A673 (cell line): ENCODE measurements around the gene PCDHGB4. TPM values are rescaled to one million over a fixed set of nuclear protein-coding genes. Genes with fewer than 3 reads are reported as not detected.
"Not testable (repeated sequence)": the region's sequence is repeated elsewhere in the genome, so short reads cannot be mapped to it uniquely, and the experiment has no call there.

Experiments
- Bru-seq: library from RNA; stranded (reverse); fragments of 400-500 nt; gene quantifications from one replicate; lab custom pipeline; 2021; lab: Mats Ljungman, UMichigan
- BruChase-seq, 2 experiments: library from RNA; stranded (reverse); fragments of 400-500 nt; gene quantifications; one replicate each; lab custom pipeline; 2021; lab: Mats Ljungman, UMichigan
- BruUV-seq: library from RNA; stranded (reverse); fragments of 400-500 nt; replicated peaks from 2 replicates; lab custom pipeline; 2021; lab: Mats Ljungman, UMichigan
- CTCF ChIA-PET: fragments of 300-600 bp; sonication (Branson Sonifier 250); formaldehyde crosslinking; loops from one replicate; lab custom pipeline; 2022; ENCODE audit warnings: antibody characterized with exemption; lab: Charles Lee
- POLR2A ChIA-PET: fragments of 300-600 bp; sonication (Branson Sonifier 250); formaldehyde crosslinking; loops from one replicate; lab custom pipeline; 2022; ENCODE audit warnings: antibody characterized with exemption; ENCODE audit not compliant: low non-redundant PET; lab: Charles Lee
- DNase-seq: peaks from one replicate; pipeline ENCODE4 v3.0.0-alpha.2; 2015; ENCODE audit warnings: low spot score
- H3K27ac ChIP-seq: fragments of 200-600 bp; sonication (generic); 2 replicates; pipeline ENCODE4 v1.5.1; 2016; ENCODE audit warnings: mixed run types, low read depth, mild to moderate bottlenecking, mixed read lengths, antibody characterized with exemption, low read length; ENCODE audit not compliant: poor library complexity, severe bottlenecking
- H3K27me3 ChIP-seq: fragments of 200-600 bp; sonication (generic); replicated peaks from 2 replicates; pipeline ENCODE4 v1.6.1; 2017; ENCODE audit warnings: mixed run types, low read depth, mild to moderate bottlenecking, mixed read lengths, antibody characterized with exemption, low read length; ENCODE audit not compliant: insufficient read depth, poor library complexity
- H3K36me3 ChIP-seq: fragments of 200-600 bp; sonication (generic); 2 replicates; pipeline ENCODE4 v1.6.1; 2016; ENCODE audit warnings: mixed run types, mild to moderate bottlenecking, mixed read lengths, antibody characterized with exemption, low read length; ENCODE audit not compliant: insufficient read depth, poor library complexity, severe bottlenecking
- H3K4me1 ChIP-seq: fragments of 200-600 bp; sonication (generic); 2 replicates; pipeline ENCODE4 v1.6.1; 2017; ENCODE audit warnings: mixed run types, mild to moderate bottlenecking, mixed read lengths, antibody characterized with exemption, low read length; ENCODE audit not compliant: insufficient read depth, poor library complexity, severe bottlenecking
- H3K4me3 ChIP-seq: fragments of 200-600 bp; sonication (generic); 2 replicates; pipeline ENCODE4 v1.5.1; 2016; ENCODE audit warnings: low read depth, mixed run types, mild to moderate bottlenecking, mixed read lengths, low read length; ENCODE audit not compliant: poor library complexity, severe bottlenecking
- H3K9me3 ChIP-seq: fragments of 200-600 bp; sonication (generic); 2 replicates; pipeline ENCODE4 v1.6.1; 2016; ENCODE audit warnings: mixed run types, low read depth, mild to moderate bottlenecking, mixed read lengths, antibody characterized with exemption, low read length; ENCODE audit not compliant: poor library complexity, severe bottlenecking
- EZH2 ChIP-seq: fragments of 200-600 bp; sonication (generic); IDR thresholded peaks from 2 replicates; pipeline ENCODE4 v1.6.1; 2017; ENCODE audit warnings: borderline replicate concordance, low read depth, mild to moderate bottlenecking, mixed read lengths, antibody characterized with exemption, low read length; ENCODE audit not compliant: poor library complexity, severe bottlenecking
- intact Hi-C: fragments of 100-400 bp; cut with micrococcal nuclease; formaldehyde crosslinking; loops from one replicate; pipeline ENCODE4 v1.10.0; 2022; ENCODE audit not compliant: unreplicated experiment
- long read RNA-seq: library from polyadenylated mRNA; stranded (forward); transcript quantifications from one replicate; pipeline ENCODE4 v2.0.0, GENCODE V29; 2022
- total RNA-seq: library from RNA; stranded (reverse); gene quantifications from 2 replicates; pipeline ENCODE4 v1.2.3, GENCODE V29; 2021
- TF ChIP-seq, protein P1 (sequence below): fragments of 300-800, 200-600 bp; sonication (generic); conservative IDR thresholded peaks from 2 replicates; pipeline ENCODE4 v1.5.1; 2017; ENCODE audit warnings: low read depth, mild to moderate bottlenecking, antibody characterized with exemption, low read length, moderate library complexity, mixed read lengths

Gene PCDHGB4
- total RNA-seq (2.5 and 3.3 TPM in 2 replicates), Bru-seq, nascent RNA (percentile 71 among the genes with signal in this experiment), BruChase-seq, experiment 1, labeled RNA remaining after a 2-hour chase (percentile 86 among the genes with signal in this experiment), BruChase-seq, experiment 2, labeled RNA remaining after a 6-hour chase (percentile 80 among the genes with signal in this experiment)
- long read RNA-seq, full-length matches to known transcripts, result 1 of 1 reads
- long read RNA-seq, partial matches to known transcripts, result 0 of 1 reads
- long read RNA-seq, other reads (novel, unspliced or antisense), result 0 of 1 reads

DNA sequence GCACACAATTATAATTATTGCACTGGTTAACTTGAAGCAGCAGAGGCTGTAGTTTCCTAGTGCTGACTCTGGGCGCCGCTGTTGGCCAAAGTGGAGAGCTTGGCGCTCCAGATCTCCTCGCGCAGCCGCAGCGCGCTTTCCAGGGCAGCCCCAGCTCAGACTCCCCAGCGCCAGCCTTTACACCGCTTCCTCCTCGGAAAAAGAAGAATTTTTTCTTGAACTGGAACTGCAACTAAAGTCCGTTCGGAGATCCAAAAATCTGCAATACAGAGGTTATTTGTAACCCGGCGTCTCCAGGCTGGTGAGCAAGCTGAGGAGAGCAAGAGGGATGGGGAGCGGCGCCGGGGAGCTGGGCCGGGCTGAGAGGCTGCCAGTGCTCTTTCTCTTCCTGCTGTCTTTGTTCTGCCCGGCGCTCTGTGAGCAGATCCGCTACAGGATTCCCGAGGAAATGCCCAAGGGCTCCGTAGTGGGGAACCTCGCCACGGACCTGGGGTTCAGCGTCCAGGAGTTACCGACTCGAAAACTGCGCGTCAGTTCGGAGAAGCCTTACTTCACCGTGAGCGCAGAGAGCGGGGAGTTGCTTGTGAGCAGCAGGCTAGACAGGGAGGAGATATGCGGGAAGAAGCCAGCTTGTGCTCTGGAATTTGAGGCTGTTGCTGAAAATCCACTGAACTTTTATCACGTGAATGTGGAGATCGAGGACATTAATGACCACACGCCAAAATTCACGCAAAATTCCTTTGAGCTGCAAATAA lies at the start of gene PCDHGB4:
TSS of gene PCDHGB4 (plus strand) at position 142 of the 755 bp plus-strand sequence. CDS start at position 329, 187 bp downstream.
- CTCF ChIA-PET, H3K27me3 ChIP-seq, H3K27ac ChIP-seq, DNase-seq, intact Hi-C loops, POLR2A ChIA-PET, H3K4me3 ChIP-seq, H3K36me3 ChIP-seq, H3K4me1 ChIP-seq, BruUV-seq: not testable (repeated sequence)
- H3K9me3 ChIP-seq, result peaks cover 70% of the 10 kb centered on the region

DNA sequence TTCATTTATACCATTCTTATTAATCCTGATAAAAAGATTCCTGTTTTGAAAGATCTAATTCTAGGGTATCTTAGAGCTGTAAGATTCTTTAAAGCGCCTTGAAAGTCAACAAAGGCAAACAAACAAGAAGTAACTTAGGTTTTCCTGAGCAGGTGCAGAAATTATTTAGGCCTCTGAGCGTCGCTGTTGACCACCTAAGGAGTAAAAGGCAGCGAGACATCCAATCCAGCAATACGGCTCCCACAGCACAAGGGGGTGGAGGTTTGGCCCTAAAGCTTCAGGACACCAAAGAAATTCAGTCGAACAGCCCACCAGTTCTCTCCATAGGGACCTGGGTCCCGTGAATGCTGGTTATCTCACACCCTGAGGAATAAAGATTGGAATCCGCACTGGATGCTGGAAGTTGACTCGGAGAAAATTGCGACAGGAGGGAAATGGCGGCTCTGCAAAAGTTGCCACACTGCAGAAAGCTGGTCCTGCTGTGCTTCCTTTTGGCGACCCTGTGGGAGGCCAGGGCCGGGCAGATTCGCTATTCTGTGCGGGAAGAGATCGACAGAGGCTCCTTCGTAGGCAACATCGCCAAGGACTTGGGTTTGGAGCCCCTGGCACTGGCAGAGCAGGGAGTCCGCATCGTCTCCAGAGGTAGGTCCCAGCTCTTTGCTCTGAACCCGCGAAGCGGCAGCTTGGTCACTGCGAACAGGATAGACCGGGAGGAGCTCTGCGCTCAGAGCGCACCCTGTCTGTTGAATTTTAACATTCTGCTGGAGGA lies 48.8 kb upstream of the PCDHGB4 start, which contains the start of gene PCDHGA2:
TSS of gene PCDHGA2 (plus strand) at position 223 of the 769 bp plus-strand sequence.
- ChIA-PET CTCF (interaction anchor here (0.6 kb wide), 1 partner anchor 225 kb away, joined by 3 read pairs; no protein-coding TSS in a partner anchor), POLR2A (no interaction called here)
- peak; percentile 65 for DNase-seq
- no peaks in the 10 kb centered on the region for H3K4me1 ChIP-seq
- no peak within 1 kb of the TSS for H3K4me3 ChIP-seq
- peaks cover 48% of the 10 kb centered on the region for H3K9me3 ChIP-seq
- no peaks in the 10 kb centered on the region for H3K36me3 ChIP-seq
- H3K27ac ChIP-seq, result no peak within 1 kb of the TSS
- intact Hi-C loops, result no loop called here
- TF ChIP-seq, protein P1, sequence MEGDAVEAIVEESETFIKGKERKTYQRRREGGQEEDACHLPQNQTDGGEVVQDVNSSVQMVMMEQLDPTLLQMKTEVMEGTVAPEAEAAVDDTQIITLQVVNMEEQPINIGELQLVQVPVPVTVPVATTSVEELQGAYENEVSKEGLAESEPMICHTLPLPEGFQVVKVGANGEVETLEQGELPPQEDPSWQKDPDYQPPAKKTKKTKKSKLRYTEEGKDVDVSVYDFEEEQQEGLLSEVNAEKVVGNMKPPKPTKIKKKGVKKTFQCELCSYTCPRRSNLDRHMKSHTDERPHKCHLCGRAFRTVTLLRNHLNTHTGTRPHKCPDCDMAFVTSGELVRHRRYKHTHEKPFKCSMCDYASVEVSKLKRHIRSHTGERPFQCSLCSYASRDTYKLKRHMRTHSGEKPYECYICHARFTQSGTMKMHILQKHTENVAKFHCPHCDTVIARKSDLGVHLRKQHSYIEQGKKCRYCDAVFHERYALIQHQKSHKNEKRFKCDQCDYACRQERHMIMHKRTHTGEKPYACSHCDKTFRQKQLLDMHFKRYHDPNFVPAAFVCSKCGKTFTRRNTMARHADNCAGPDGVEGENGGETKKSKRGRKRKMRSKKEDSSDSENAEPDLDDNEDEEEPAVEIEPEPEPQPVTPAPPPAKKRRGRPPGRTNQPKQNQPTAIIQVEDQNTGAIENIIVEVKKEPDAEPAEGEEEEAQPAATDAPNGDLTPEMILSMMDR, result peak; percentile 55
- no peak for TF ChIP-seq EZH2
- no peaks in the 10 kb centered on the region for H3K27me3 ChIP-seq
- BruUV-seq, result no TSS peak

DNA sequence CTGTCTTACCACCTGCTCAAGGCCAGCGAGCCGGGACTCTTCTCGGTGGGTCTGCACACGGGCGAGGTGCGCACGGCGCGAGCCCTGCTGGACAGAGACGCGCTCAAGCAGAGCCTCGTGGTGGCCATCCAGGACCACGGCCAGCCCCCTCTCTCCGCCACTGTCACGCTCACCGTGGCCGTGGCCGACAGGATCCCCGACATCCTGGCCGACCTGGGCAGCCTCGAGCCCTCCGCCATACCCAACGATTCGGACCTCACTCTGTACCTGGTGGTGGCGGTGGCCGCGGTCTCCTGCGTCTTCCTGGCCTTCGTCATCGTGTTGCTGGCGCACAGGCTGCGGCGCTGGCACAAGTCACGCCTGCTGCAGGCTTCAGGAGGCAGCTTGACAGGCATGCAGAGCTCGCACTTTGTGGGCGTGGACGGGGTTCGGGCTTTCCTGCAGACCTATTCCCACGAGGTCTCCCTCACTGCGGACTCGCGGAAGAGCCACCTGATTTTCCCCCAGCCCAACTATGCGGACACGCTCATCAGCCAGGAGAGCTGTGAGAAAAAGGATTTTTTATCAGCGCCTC lies 46.6 kb upstream of the PCDHGB4 start:
- H3K27ac ChIP-seq, intact Hi-C loops, H3K4me3 ChIP-seq, CTCF ChIA-PET, BruUV-seq, H3K36me3 ChIP-seq, H3K4me1 ChIP-seq, DNase-seq, H3K27me3 ChIP-seq, POLR2A ChIA-PET: not testable (repeated sequence)
- peaks cover 41% of the 10 kb centered on the region for H3K9me3 ChIP-seq
